Osteoblast (primary cell): ENCODE measurements around the gene FOXL3. TPM values are rescaled to one million over a fixed set of nuclear protein-coding genes. Genes with fewer than 3 reads are reported as not detected.

Experiments
- DNase-seq: peaks from one replicate; pipeline ENCODE4 v3.0.0; 2011; ENCODE audit warnings: low spot score, mixed read lengths; ENCODE audit not compliant: insufficient read length; ENCODE audit errors: missing footprints
- H2AFZ ChIP-seq: 2 replicates; pipeline ENCODE4 v1.6.0; 2011; ENCODE audit warnings: mild to moderate bottlenecking, low read length
- H3K27ac ChIP-seq: 2 replicates; pipeline ENCODE4 v1.5.1; 2011; ENCODE audit warnings: mild to moderate bottlenecking, low read depth, low read length, moderate library complexity
- H3K27me3 ChIP-seq: 2 replicates; pipeline ENCODE4 v1.6.0; 2012; ENCODE audit warnings: mild to moderate bottlenecking, control low read depth, inconsistent platforms, low read length, moderate library complexity; ENCODE audit not compliant: insufficient read depth
- H3K36me3 ChIP-seq: 2 replicates; pipeline ENCODE4 v1.5.1; 2011; ENCODE audit warnings: mild to moderate bottlenecking, low read length, control low read depth, moderate library complexity; ENCODE audit not compliant: insufficient read depth
- H3K4me1 ChIP-seq: 2 replicates; pipeline ENCODE4 v1.5.1; 2011; ENCODE audit warnings: mild to moderate bottlenecking, low read length, control low read depth, moderate library complexity; ENCODE audit not compliant: insufficient read depth
- H3K4me2 ChIP-seq: 2 replicates; pipeline ENCODE4 v1.6.0; 2011; ENCODE audit warnings: mild to moderate bottlenecking, low read length; ENCODE audit not compliant: insufficient read depth
- H3K4me3 ChIP-seq: fragments of 200-600 bp; sonication (generic); 3 replicates; pipeline ENCODE4 v1.5.1; 2012; ENCODE audit warnings: mild to moderate bottlenecking, low read length, inconsistent platforms; ENCODE audit not compliant: insufficient read depth
- H3K79me2 ChIP-seq: 2 replicates; pipeline ENCODE4 v1.6.0; 2012; ENCODE audit warnings: mild to moderate bottlenecking, low read length, control low read depth, inconsistent platforms; ENCODE audit not compliant: insufficient read depth
- H3K9me3 ChIP-seq: 2 replicates; pipeline ENCODE4 v1.5.1; 2011; ENCODE audit warnings: low read depth, low read length, control low read depth
- H4K20me1 ChIP-seq: 2 replicates; pipeline ENCODE4 v1.6.0; 2012; ENCODE audit warnings: mild to moderate bottlenecking, low read length, control low read depth; ENCODE audit not compliant: insufficient read depth
- CTCF ChIP-seq: IDR thresholded peaks from 2 replicates; pipeline ENCODE4 v1.5.1; 2011; ENCODE audit warnings: mild to moderate bottlenecking, low read depth, low read length, moderate library complexity; ENCODE audit errors: extremely low read depth
- total RNA-seq: library from RNA; depleted of rRNA; stranded (reverse); fragments of >200 nt; gene quantifications from 2 replicates; pipeline ENCODE4 v1.2.3, GENCODE V29; 2012

FOXL3 gene
- total RNA-seq, 1 donor: not detected

GRCh38 chr7:258476-259190 lies 31.3 kb upstream of the FOXL3 start:
- Histone ChIP-seq H2AFZ (no peak overlapping the region), H3K4me2 (no peak overlapping the region), H3K9me3 (peaks cover 5% of the 10 kb centered on the region), H3K27me3 (no peaks in the 10 kb centered on the region), H3K27ac (no peak overlapping the region), H3K4me3 (no peak overlapping the region), H3K79me2 (no peaks in the 10 kb centered on the region), H4K20me1 (peaks cover 6% of the 10 kb centered on the region), H3K36me3 (peaks cover 64% of the 10 kb centered on the region), H3K4me1 (no peaks in the 10 kb centered on the region)
- DNase-seq: peak; percentile 88
- no peak for TF ChIP-seq CTCF

- Histone ChIP-seq H3K4me3 (no peak overlapping the region), H3K4me1 (no peaks in the 10 kb centered on the region), H2AFZ (no peak overlapping the region), H3K27ac (no peak overlapping the region), H3K36me3 (peaks cover 61% of the 10 kb centered on the region), H3K79me2 (no peaks in the 10 kb centered on the region), H3K4me2 (no peak overlapping the region), H3K27me3 (no peaks in the 10 kb centered on the region), H3K9me3 (peaks cover 5% of the 10 kb centered on the region), H4K20me1 (peaks cover 6% of the 10 kb centered on the region)
- DNase-seq: peak; percentile 45
- no peak for TF ChIP-seq CTCF
These were observed 30.8 kb upstream of the FOXL3 start for GRCh38 chr7:259191-259505.

GRCh38 chr7:259751-260405 lies 30.1 kb upstream of the FOXL3 start:
- Histone ChIP-seq H4K20me1 (peaks cover 6% of the 10 kb centered on the region), H3K36me3 (peaks cover 54% of the 10 kb centered on the region)
- TF ChIP-seq CTCF: no peak

DNA sequence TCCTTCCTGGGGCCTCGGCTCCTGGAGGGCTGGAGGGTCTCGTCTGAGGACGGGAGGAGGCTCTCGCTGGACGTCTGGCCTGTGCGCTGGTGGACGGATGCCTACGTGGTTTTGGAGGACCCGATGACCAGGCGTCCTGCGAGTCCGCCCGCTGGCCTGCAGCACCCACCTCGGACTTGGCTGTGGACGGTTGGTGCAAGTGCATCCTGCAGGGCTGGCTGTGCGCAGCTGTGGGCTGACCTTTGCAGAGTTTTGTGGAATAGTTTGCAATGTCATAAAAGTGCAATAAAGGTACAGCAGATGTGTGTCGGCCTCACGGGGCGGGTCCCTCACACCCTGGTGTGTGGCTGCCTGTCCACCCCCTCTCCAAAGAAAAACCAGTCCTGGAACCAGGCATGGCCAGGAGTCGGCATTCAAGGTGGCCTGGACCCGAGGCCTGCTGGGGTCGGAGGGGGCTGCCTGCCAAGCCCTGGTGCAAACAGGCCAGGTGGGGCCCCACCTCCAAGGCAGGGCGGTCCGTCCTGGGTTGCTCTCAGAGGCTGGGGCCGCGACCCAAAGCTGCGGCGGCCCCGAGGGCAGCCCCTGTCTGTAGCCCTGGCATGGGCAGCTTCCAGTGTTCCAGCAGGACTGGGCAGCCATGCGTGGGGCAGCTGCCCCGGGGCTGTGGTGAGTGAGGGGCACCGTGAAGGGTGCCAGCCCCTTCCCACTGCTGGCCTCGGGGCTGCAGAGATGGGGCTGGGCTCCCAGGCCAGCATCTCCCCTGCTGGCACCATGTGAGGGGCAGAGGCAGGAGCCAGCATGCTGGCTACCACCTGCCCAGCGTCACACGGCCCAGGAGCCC lies 29.3 kb upstream of the FOXL3 start:
- Histone ChIP-seq H3K27ac (no peak overlapping the region), H3K4me2 (no peak overlapping the region), H3K4me1 (no peaks in the 10 kb centered on the region), H2AFZ (no peak overlapping the region), H3K79me2 (no peaks in the 10 kb centered on the region), H3K27me3 (no peaks in the 10 kb centered on the region), H3K9me3 (peaks cover 5% of the 10 kb centered on the region), H3K4me3 (no peak overlapping the region), H4K20me1 (peaks cover 6% of the 10 kb centered on the region), H3K36me3 (peaks cover 46% of the 10 kb centered on the region)
- TF ChIP-seq CTCF: no peak
- peak; percentile 87 for DNase-seq

More at GRCh38 chr7:259751-260405, 30.1 kb upstream of the FOXL3 start:
- no peaks in the 10 kb centered on the region for H3K79me2 ChIP-seq
- no peak overlapping the region for H2AFZ ChIP-seq
- H3K27ac ChIP-seq: no peak overlapping the region
- H3K4me1 ChIP-seq: no peaks in the 10 kb centered on the region
- peaks cover 5% of the 10 kb centered on the region for H3K9me3 ChIP-seq
- H3K27me3 ChIP-seq: no peaks in the 10 kb centered on the region
- no peak overlapping the region for H3K4me2 ChIP-seq
- no peak overlapping the region for H3K4me3 ChIP-seq
- peak; percentile 76 for DNase-seq
